Measurements from ENCODE around the gene CGREF1.

DNA sequence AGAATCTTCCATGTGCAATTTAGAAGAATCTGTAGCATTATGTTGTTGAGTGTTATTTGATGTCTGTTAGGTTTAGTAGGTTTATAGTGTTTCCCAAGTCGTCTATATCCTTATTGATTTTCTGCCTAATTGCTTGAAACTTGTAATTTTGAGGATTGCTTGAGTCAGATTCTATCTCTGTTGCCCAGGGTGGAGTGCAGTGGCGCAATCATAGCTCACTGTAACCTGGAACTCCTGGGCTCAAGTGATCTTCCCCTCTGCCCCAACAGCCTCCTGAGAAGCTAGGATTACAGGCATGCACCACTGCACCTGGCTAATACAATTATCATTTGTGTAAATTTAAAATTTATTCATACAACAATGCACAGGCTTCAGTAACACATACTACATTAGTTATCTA is 26.8 kb upstream of the CGREF1 start:
- TF ChIP-seq, protein P1, sequence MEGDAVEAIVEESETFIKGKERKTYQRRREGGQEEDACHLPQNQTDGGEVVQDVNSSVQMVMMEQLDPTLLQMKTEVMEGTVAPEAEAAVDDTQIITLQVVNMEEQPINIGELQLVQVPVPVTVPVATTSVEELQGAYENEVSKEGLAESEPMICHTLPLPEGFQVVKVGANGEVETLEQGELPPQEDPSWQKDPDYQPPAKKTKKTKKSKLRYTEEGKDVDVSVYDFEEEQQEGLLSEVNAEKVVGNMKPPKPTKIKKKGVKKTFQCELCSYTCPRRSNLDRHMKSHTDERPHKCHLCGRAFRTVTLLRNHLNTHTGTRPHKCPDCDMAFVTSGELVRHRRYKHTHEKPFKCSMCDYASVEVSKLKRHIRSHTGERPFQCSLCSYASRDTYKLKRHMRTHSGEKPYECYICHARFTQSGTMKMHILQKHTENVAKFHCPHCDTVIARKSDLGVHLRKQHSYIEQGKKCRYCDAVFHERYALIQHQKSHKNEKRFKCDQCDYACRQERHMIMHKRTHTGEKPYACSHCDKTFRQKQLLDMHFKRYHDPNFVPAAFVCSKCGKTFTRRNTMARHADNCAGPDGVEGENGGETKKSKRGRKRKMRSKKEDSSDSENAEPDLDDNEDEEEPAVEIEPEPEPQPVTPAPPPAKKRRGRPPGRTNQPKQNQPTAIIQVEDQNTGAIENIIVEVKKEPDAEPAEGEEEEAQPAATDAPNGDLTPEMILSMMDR (conservative IDR thresholded peaks at IDR 0.05; ENCODE audit: low read depth, low read length) = no peak
- TF ChIP-seq EZH2 (IDR thresholded peaks at IDR 0.05; ENCODE audit: low read length, unreplicated experiment) = no peak

All from PC-3 (cell line).